Measurements from ENCODE around the gene RAD23A.
A peak's percentile ranks its signal among the peaks of the same experiment; 100 is the strongest.
"Not testable (repeated sequence)": the region's sequence is repeated elsewhere in the genome, so short reads cannot be mapped to it uniquely, and the experiment has no call there.

Gene RAD23A

GRCh38 chr19:12945479-12946091 lies at the start of gene RAD23A:
RAD23A (plus strand) TSS chr19:12945862; CDS start chr19:12945949, 87 bp downstream.
- peak; percentile 97 for DNase-seq

- DNase-seq: no peak
Observed at GRCh38 chr19:12896460-12896859, 49.2 kb upstream of the RAD23A start.

GRCh38 chr19:12899891-12900518 lies 45.7 kb upstream of the RAD23A start:
- DNase-seq: no peak

- no peak for DNase-seq
Observed at GRCh38 chr19:12907166-12907565, 38.5 kb upstream of the RAD23A start.

GRCh38 chr19:12912571-12912970 lies 33.1 kb upstream of the RAD23A start:
- no peak for DNase-seq

GRCh38 chr19:12913011-12913561 lies 32.6 kb upstream of the RAD23A start:
- DNase-seq: peak; percentile 52

GRCh38 chr19:12913851-12914690 lies 31.6 kb upstream of the RAD23A start:
- no peak for DNase-seq

GRCh38 chr19:12915860-12916259 lies 29.8 kb upstream of the RAD23A start:
- DNase-seq: not testable (repeated sequence)

GRCh38 chr19:12918253-12918652 lies 27.4 kb upstream of the RAD23A start:
- DNase-seq: no peak

- no peak for DNase-seq
Observed at GRCh38 chr19:12921047-12921446, 24.6 kb upstream of the RAD23A start.

GRCh38 chr19:12922959-12923358 lies 22.7 kb upstream of the RAD23A start:
- DNase-seq: no peak

GRCh38 chr19:12924621-12925310 lies 20.9 kb upstream of the RAD23A start:
- no peak for DNase-seq

GRCh38 chr19:12930002-12930645 lies 15.5 kb upstream of the RAD23A start:
- no peak for DNase-seq

GRCh38 chr19:12932392-12933286 lies 13.0 kb upstream of the RAD23A start:
- DNase-seq: no peak

- peak; percentile 89 for DNase-seq
Observed at GRCh38 chr19:12933287-12934072, 12.2 kb upstream of the RAD23A start, which contains the start of gene FARSA. FARSA (minus strand) TSS chr19:12933711; CDS start chr19:12933696, 15 bp downstream.

- no peak for DNase-seq
Observed at GRCh38 chr19:12935071-12935470, 10.6 kb upstream of the RAD23A start.

- no peak for DNase-seq
Observed at GRCh38 chr19:12936582-12936981, 9.1 kb upstream of the RAD23A start.

- DNase-seq: no peak
Observed at GRCh38 chr19:12937093-12937926, 8.4 kb upstream of the RAD23A start.
